Activated T-helper 17 cell treated with anti-CD3 and anti-CD28 coated beads, Interleukin-2, amount 50 U/mL, for 72 hours (primary cell): ENCODE measurements around the gene GTPBP4. TPM values are rescaled to one million over a fixed set of nuclear protein-coding genes. Genes with fewer than 3 reads are reported as not detected.

Experiments used
- ATAC-seq: fragments of 150-1000 bp; cut with Tn5 transposase; replicated peaks from 2 replicates; pipeline ENCODE4 v1.10.0; 2021; ENCODE audit warnings: mild to moderate bottlenecking, moderate library complexity
- H3K27ac Mint-ChIP-seq: one replicate; pipeline ENCODE4 v1.8.0; 2022; ENCODE audit warnings: mixed read lengths
- H3K27me3 Mint-ChIP-seq: one replicate; pipeline ENCODE4 v1.8.0; 2022; ENCODE audit warnings: mixed read lengths
- H3K36me3 Mint-ChIP-seq: one replicate; pipeline ENCODE4 v1.8.0; 2022; ENCODE audit warnings: low read depth, mild to moderate bottlenecking, mixed read lengths
- H3K4me1 Mint-ChIP-seq: one replicate; pipeline ENCODE4 v1.8.0; 2022; ENCODE audit warnings: mixed read lengths
- H3K4me3 Mint-ChIP-seq: one replicate; pipeline ENCODE4 v1.8.0; 2022; ENCODE audit warnings: mild to moderate bottlenecking, mixed read lengths
- H3K9me3 Mint-ChIP-seq: one replicate; pipeline ENCODE4 v1.8.0; 2022; ENCODE audit warnings: mixed read lengths
- total RNA-seq, 2 donors: library from RNA; stranded (reverse); gene quantifications; one replicate each; pipeline ENCODE4 v1.2.3, GENCODE V29; 2022

The GTPBP4 gene
- total RNA-seq, 2 donors from 2014 or later, result 68.6 to 101 TPM

GRCh38 chr10:958106-958505, 30.1 kb upstream of the GTPBP4 start:
- Mint-ChIP-seq H3K36me3 (no peaks in the 10 kb centered on the region), H3K27ac (no peak overlapping the region), H3K4me1 (no peaks in the 10 kb centered on the region), H3K9me3 (no peaks in the 10 kb centered on the region), H3K4me3 (no peak overlapping the region), H3K27me3 (peaks cover 4% of the 10 kb centered on the region)
- no peak for ATAC-seq

DNA sequence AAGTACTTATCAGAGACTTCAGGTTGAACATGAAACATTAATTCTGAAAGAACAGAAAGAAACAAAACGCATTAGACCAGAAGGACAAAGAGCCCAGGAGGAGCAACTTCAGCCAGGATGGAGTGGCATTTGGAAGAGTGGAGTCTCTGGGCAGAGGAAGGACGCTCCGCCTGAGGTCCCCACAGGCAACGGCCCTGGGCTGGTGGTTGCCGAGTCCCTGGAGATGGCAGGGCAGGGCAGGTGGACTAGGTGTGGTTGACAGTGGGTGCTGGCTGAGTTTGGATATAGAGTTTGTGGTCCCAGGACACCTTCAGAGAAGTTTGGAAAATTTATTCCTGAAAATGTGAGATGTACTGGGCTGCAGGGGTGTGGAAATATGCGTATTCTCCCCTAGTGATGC, 29.4 kb upstream of the GTPBP4 start:
- H3K36me3 Mint-ChIP-seq, result no peaks in the 10 kb centered on the region
- no peak for ATAC-seq
- no peaks in the 10 kb centered on the region for H3K9me3 Mint-ChIP-seq
- H3K4me1 Mint-ChIP-seq, result no peaks in the 10 kb centered on the region
- no peak overlapping the region for H3K4me3 Mint-ChIP-seq
- no peak overlapping the region for H3K27ac Mint-ChIP-seq
- H3K27me3 Mint-ChIP-seq, result peaks cover 4% of the 10 kb centered on the region

- no peak for ATAC-seq
- no peak overlapping the region for H3K4me3 Mint-ChIP-seq
- peaks cover 11% of the 10 kb centered on the region for H3K4me1 Mint-ChIP-seq
- H3K36me3 Mint-ChIP-seq, result no peaks in the 10 kb centered on the region
- no peak overlapping the region for H3K27ac Mint-ChIP-seq
- H3K9me3 Mint-ChIP-seq, result no peaks in the 10 kb centered on the region
- H3K27me3 Mint-ChIP-seq, result peaks cover 3% of the 10 kb centered on the region
Measured at GRCh38 chr10:962342-962741, 25.9 kb upstream of the GTPBP4 start.

GRCh38 chr10:963186-963585, 25.0 kb upstream of the GTPBP4 start:
- Mint-ChIP-seq H3K36me3 (no peaks in the 10 kb centered on the region), H3K27ac (no peak overlapping the region), H3K27me3 (peaks cover 3% of the 10 kb centered on the region), H3K9me3 (no peaks in the 10 kb centered on the region), H3K4me3 (no peak overlapping the region), H3K4me1 (peaks cover 11% of the 10 kb centered on the region)
- no peak for ATAC-seq

- no peaks in the 10 kb centered on the region for H3K36me3 Mint-ChIP-seq
- no peak overlapping the region for H3K27ac Mint-ChIP-seq
- H3K4me3 Mint-ChIP-seq, result no peak overlapping the region
- H3K27me3 Mint-ChIP-seq, result peaks cover 3% of the 10 kb centered on the region
- H3K9me3 Mint-ChIP-seq, result no peaks in the 10 kb centered on the region
- peaks cover 11% of the 10 kb centered on the region for H3K4me1 Mint-ChIP-seq
- ATAC-seq, result no peak
Measured at GRCh38 chr10:963655-964054, 24.6 kb upstream of the GTPBP4 start.

GRCh38 chr10:964321-964987, 23.8 kb upstream of the GTPBP4 start:
- no peak for ATAC-seq
- Mint-ChIP-seq H3K27ac (no peak overlapping the region), H3K27me3 (peaks cover 10% of the 10 kb centered on the region), H3K9me3 (no peaks in the 10 kb centered on the region), H3K4me1 (peaks cover 11% of the 10 kb centered on the region), H3K4me3 (no peak overlapping the region), H3K36me3 (no peaks in the 10 kb centered on the region)

- Mint-ChIP-seq H3K9me3 (no peaks in the 10 kb centered on the region), H3K27ac (no peak overlapping the region), H3K4me3 (no peak overlapping the region), H3K36me3 (no peaks in the 10 kb centered on the region), H3K4me1 (peaks cover 11% of the 10 kb centered on the region), H3K27me3 (peaks cover 10% of the 10 kb centered on the region)
- no peak for ATAC-seq
Measured at GRCh38 chr10:964988-965417, 23.2 kb upstream of the GTPBP4 start.

DNA sequence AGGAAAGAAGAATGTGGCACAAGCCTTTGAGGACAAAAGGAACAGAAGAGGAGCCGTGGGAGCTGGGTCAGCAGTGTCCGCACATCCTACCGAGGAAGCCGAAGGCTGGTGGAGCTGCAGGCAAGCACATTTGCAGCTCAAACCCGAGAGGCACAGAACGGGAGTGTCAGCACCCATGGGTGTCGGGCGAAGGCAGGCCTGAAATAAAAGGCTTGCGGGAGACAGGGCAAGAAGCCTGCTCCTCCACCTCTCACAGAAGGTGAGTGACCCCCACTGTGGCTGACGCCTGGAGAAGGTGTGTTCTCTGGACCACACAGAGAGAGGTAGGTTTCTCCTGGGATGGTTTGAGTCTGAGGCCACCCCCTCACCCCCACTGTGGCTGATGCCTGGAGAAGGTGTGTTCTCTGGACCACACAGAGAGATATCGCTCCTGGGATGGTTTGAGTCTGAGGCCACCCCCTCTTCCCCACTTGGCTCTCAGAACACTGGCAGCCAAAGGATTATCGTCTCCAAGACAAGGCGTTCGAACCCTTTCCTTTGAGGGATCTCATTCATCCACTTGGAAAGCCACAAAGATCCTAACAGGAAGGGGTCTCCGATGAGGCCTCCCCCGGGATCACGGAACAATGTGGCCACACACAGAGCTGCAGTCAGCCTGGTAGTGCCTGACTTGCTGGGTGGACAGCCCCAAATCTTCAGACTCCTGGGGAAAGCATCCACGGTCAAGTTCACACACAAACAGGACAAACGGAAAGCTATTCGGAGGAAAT, 21.6 kb upstream of the GTPBP4 start:
- no peaks in the 10 kb centered on the region for H3K36me3 Mint-ChIP-seq
- ATAC-seq, result no peak
- H3K4me3 Mint-ChIP-seq, result no peak overlapping the region
- peaks cover 11% of the 10 kb centered on the region for H3K4me1 Mint-ChIP-seq
- peaks cover 14% of the 10 kb centered on the region for H3K27me3 Mint-ChIP-seq
- H3K27ac Mint-ChIP-seq, result no peak overlapping the region
- H3K9me3 Mint-ChIP-seq, result no peaks in the 10 kb centered on the region

- Mint-ChIP-seq H3K27ac (no peak overlapping the region), H3K36me3 (no peaks in the 10 kb centered on the region), H3K9me3 (peaks cover 3% of the 10 kb centered on the region), H3K27me3 (peaks cover 14% of the 10 kb centered on the region), H3K4me3 (no peak overlapping the region), H3K4me1 (peaks cover 11% of the 10 kb centered on the region)
- ATAC-seq, result no peak
Measured at GRCh38 chr10:968546-969199, 19.6 kb upstream of the GTPBP4 start.

GRCh38 chr10:969473-970150, 18.6 kb upstream of the GTPBP4 start:
- no peak for ATAC-seq
- H3K27ac Mint-ChIP-seq, result no peak overlapping the region
- H3K27me3 Mint-ChIP-seq, result peaks cover 14% of the 10 kb centered on the region
- no peaks in the 10 kb centered on the region for H3K36me3 Mint-ChIP-seq
- H3K4me1 Mint-ChIP-seq, result peaks cover 11% of the 10 kb centered on the region
- H3K4me3 Mint-ChIP-seq, result no peak overlapping the region
- peaks cover 3% of the 10 kb centered on the region for H3K9me3 Mint-ChIP-seq

DNA sequence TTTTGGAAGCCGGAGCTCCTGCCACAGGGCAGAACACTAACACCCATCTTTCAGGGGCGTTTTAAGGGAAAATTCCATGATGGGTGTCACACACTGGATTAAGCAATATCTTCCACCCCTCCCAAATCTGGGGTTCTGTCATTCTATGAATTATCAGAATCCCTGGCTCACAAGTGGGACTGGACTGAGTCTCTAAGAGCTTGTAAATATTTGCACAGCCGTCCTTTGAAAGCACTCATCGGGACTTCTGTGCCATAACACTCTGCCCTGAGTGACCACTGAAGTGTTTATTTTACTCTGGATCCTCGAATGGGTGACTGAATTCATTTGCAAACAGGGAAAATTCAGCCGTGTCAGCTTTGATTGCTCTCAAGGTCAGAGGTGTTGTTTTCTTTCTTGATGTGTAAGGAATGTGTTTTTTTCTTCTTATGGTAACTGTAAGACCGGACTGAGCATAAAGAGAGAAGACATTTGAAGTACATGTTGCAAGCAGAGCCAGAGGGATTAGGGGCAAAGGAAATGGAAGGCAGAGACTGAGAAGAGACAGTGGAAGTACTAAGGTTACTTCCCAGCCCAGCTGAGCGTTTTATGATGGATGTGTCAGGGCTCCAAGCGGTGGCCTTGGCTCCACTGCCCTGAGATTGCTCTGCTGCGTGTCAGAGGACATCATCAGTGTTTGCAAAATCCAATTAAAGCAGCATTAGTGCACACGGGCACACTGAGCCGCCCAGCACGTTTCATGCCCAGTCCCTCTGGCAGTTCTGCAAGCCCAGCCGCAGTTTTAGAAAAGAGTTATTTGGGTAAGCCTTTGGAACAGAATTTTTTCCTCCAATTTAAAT, 17.7 kb upstream of the GTPBP4 start:
- ATAC-seq, result no peak
- Mint-ChIP-seq H3K4me3 (no peak overlapping the region), H3K27me3 (peaks cover 14% of the 10 kb centered on the region), H3K4me1 (peaks cover 11% of the 10 kb centered on the region), H3K36me3 (no peaks in the 10 kb centered on the region), H3K27ac (no peak overlapping the region), H3K9me3 (peaks cover 3% of the 10 kb centered on the region)

- H3K27ac Mint-ChIP-seq, result no peak overlapping the region
- no peak for ATAC-seq
- no peaks in the 10 kb centered on the region for H3K36me3 Mint-ChIP-seq
- no peak overlapping the region for H3K4me3 Mint-ChIP-seq
- peaks cover 12% of the 10 kb centered on the region for H3K27me3 Mint-ChIP-seq
- peaks cover 3% of the 10 kb centered on the region for H3K9me3 Mint-ChIP-seq
- peaks cover 7% of the 10 kb centered on the region for H3K4me1 Mint-ChIP-seq
Measured at GRCh38 chr10:971150-971542, 17.1 kb upstream of the GTPBP4 start.

DNA sequence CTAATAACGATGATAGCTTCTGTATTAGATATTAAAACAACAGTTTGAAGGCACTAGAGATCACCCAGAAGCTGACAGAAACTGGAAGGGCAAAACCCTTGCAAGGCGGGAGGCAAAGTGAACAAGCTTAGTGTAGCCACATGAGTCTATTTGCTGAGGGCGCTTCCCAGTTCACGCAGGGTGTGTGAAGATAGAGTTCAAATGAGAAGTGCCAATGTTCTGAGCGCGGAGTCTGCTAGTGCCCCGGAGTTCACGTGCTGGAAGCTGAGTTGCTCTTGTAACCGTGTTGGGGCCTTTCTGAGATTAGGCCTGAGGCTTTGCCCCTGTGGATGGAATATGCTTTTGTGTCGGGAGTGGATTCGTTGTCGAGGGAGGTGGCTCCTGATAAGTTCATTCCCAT, 16.6 kb upstream of the GTPBP4 start:
- peaks cover 6% of the 10 kb centered on the region for H3K4me1 Mint-ChIP-seq
- no peak overlapping the region for H3K4me3 Mint-ChIP-seq
- H3K27me3 Mint-ChIP-seq, result peaks cover 12% of the 10 kb centered on the region

DNA sequence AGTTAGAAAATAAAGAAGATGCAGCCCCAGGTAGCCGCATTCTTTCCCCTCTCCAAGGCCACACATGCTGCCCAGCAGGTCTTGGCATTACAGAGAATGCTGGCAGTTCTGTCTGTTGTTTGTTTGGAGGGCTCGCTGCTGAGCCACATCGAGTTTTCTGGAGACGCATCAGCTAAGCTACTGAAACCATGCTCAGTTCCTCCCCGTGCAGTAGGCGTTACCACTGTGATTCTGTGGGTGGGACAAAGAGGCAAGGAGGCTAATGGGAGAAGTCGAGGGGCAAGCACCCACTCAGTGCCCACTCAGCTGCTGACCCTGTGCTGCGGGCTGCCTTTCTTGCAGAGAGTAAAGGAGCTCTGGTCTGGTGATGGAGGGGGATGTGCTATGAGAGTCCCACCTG, 15.5 kb upstream of the GTPBP4 start:
- no peaks in the 10 kb centered on the region for H3K36me3 Mint-ChIP-seq
- H3K4me3 Mint-ChIP-seq, result no peak overlapping the region
- H3K9me3 Mint-ChIP-seq, result peaks cover 3% of the 10 kb centered on the region
- no peak overlapping the region for H3K27ac Mint-ChIP-seq
- peaks cover 12% of the 10 kb centered on the region for H3K27me3 Mint-ChIP-seq
- ATAC-seq, result no peak
- no peaks in the 10 kb centered on the region for H3K4me1 Mint-ChIP-seq

More for the DNA sequence above, 16.6 kb upstream of the GTPBP4 start:
- H3K36me3 Mint-ChIP-seq, result no peaks in the 10 kb centered on the region
- H3K27ac Mint-ChIP-seq, result no peak overlapping the region
- H3K9me3 Mint-ChIP-seq, result peaks cover 3% of the 10 kb centered on the region
- ATAC-seq, result no peak
